Measurements from ENCODE around the gene CCDC92. TPM values are rescaled to one million over a fixed set of nuclear protein-coding genes. Genes with fewer than 3 reads are reported as not detected.

CCDC92 gene, protein sequence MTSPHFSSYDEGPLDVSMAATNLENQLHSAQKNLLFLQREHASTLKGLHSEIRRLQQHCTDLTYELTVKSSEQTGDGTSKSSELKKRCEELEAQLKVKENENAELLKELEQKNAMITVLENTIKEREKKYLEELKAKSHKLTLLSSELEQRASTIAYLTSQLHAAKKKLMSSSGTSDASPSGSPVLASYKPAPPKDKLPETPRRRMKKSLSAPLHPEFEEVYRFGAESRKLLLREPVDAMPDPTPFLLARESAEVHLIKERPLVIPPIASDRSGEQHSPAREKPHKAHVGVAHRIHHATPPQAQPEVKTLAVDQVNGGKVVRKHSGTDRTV
- total RNA-seq = 8.2 and 8.5 TPM in 2 replicates

DNA sequence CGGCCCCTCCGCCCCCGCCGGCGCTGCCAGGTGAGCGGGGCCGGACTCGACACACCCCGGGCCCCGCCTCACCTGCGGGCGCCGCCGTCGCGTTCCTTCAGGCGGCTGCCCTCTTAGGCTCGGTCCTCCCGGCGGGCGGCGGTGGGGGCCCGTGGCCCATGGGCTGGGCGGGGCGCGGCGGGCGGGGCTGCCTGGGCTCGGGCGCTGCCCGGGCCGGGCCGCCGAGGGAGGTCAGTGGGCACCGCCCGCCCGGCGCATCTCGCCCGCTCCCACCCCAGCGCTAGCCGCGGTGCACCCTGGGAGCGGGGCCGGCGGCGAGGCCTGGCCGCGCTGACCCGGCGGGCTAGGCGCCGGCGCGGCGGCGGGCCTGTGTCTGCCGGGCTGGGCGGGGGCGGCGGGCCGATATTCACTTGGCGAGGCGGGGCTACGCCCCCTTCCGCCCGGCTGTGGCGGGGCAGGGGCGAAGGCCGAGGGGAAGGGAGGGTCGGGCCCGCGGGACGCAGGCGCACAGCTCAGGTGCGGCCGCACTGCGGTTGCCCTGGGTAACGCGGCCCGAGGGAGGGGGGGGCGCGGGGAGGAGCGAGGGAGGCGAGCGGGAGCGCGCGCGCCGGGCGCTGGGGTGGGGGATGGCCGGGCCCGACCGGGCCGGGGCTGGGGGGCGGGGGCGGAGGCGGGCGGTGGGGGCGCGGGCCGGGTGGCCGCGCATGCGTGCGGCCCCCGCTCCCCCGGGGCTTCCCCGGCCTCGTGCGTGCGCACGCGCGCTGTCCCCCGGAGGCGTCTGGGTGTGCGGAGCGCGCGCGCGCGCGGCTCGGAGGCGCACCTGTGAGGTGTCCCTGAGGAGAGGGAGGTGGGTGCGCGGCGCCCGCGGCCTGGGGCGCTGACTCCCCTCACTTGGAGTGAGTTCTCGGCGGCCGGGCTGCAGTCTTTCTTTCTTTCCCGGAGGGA lies at the start of gene CCDC92, which contains the start of gene ZNF664:
Gene CCDC92 (minus strand): TSS at position 375 of the 945 bp plus-strand sequence. CDS start 28,526 bp downstream, outside the sequence.
Gene ZNF664 (plus strand): TSS at position 759 of the 945 bp plus-strand sequence. CDS start 38,930 bp downstream, outside the sequence.

Other genes starting within 250 kb of the CCDC92 start
- 0.43 and 0.46 TPM in 2 replicates for gene DNAH10, start 210.5 kb downstream of the CCDC92 start, total RNA-seq
- gene ZNF664, start 384 bp upstream of the CCDC92 start, total RNA-seq = 30.3 and 37.2 TPM in 2 replicates